Prostate gland (tissue), 2 donors: ENCODE data around the gene CSNK1D. TPM values are rescaled to one million over a fixed set of nuclear protein-coding genes. Genes with fewer than 3 reads are reported as not detected.

Experiments
- DNase-seq: peaks from one replicate; pipeline ENCODE4 v3.0.0-alpha.2; 2019; ENCODE audit warnings: low spot score
- H3K27ac ChIP-seq, 2 donors: fragments of 200-600 bp; sonication (generic); 2 replicates each; pipeline ENCODE4 v1.5.1; 2017 to 2019
- H3K27me3 ChIP-seq: fragments of 200-600 bp; sonication (generic); replicated peaks from 2 replicates; pipeline ENCODE4 v1.5.1; 2019; ENCODE audit not compliant: insufficient read depth
- H3K36me3 ChIP-seq, 2 donors: fragments of 200-600 bp; sonication (generic); 1 replicate in 1 of 2; 2 replicates in 1 of 2; pipeline versions ENCODE4 v1.5.1 to v1.8.1; 2017 to 2019
- H3K4me1 ChIP-seq: fragments of 200-600 bp; sonication (generic); replicated peaks from 2 replicates; pipeline ENCODE4 v1.5.1; 2019
- H3K4me3 ChIP-seq, 2 donors: fragments of 200-600 bp; sonication (generic); 2 replicates each; pipeline ENCODE4 v1.5.1; 2017 to 2019
- H3K9me3 ChIP-seq: fragments of 200-600 bp; sonication (generic); 2 replicates; pipeline ENCODE4 v1.5.1; 2017
- CTCF ChIP-seq, 4 experiments: fragments of 200-600 bp in 2 of 4; fragments of 450-650 bp in 2 of 4; sonication (generic) in 2 of 4; IDR thresholded peaks; 1 replicate in 3 of 4; 2 replicates in 1 of 4; pipeline ENCODE4 v1.5.1; 2016 to 2019; ENCODE audit warnings: antibody characterized with exemption in 4 of 4, mild to moderate bottlenecking in 2 of 4, moderate library complexity in 2 of 4
- POLR2A ChIP-seq: fragments of 450-650 bp; IDR thresholded peaks from one replicate; pipeline ENCODE4 v1.6.1; 2016; ENCODE audit warnings: antibody characterized with exemption, mild to moderate bottlenecking
- POLR2AphosphoS5 ChIP-seq: sonication (generic); formaldehyde crosslinking; IDR thresholded peaks from one replicate; pipeline ENCODE4 v1.6.1; 2017; ENCODE audit warnings: antibody characterized with exemption
- WGBS: methylation state at CpG from one replicate; pipeline ENCODE4 v1.1.5; 2018; 5-methylcytosine and 5-hydroxymethylcytosine counted together
- intact Hi-C: fragments of 100-400 bp; cut with DNase I; formaldehyde crosslinking; loops from one replicate; pipeline ENCODE4 v1.14.2; 2022
- total RNA-seq, 2 donors: library from RNA; depleted of rRNA; stranded (reverse); fragments of >200 nt; gene quantifications; one replicate each; pipeline ENCODE4 v1.1.0, GENCODE V29; 2016

The CSNK1D gene
- total RNA-seq, 2 donors from 2014 or later: 80.3 to 155 TPM

- Histone ChIP-seq H3K36me3 (no peaks in the 10 kb centered on the region), H3K4me1 (no peaks in the 10 kb centered on the region), H3K27me3 (no peaks in the 10 kb centered on the region), H3K9me3 (no peaks in the 10 kb centered on the region), H3K4me3 (no peak overlapping the region), H3K27ac (no peak overlapping the region)
- TF ChIP-seq POLR2AphosphoS5 (no peak), POLR2A (no peak), CTCF (IDR thresholded peaks at IDR 0.05) (no peak)
- no peak for DNase-seq
- WGBS: 73% methylated on average over 27 of the region's 27 CpGs
- intact Hi-C loops: no loop called here
Measured at GRCh38 chr17:82309656-82310570, 36.4 kb upstream of the CSNK1D start.

DNA sequence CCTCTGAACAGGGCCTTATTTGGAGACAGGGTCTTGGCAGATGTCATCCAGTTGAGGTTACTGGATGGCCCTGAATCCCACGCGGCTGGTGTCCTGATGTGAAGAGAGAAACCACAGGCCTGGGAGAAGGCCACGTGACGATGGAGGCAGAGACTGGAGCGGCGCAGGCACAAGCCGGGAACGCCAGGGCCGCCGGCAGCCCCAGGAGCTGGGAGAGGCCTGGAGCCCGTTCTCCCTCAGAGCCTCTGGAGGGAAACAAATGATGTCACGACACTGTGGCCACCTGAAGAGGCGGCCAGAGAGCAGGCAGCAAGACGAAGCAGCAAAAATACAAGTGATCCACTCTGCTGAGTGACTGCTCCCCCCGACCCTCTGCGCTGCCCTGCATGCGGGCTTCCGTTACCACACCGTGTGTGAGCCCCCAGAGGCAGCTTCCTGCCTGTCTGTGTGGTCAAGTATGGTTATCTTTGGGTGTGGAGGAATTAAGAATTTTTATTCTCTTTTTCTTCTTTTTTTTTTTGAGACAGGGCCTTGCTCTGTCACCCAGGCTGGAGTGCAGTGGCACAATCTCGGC is 32.3 kb upstream of the CSNK1D start:
- 76% methylated on average over 20 of the region's 20 CpGs for WGBS
- TF ChIP-seq POLR2AphosphoS5 (no peak), CTCF (IDR thresholded peaks at IDR 0.05) (no peak), POLR2A (no peak)
- no peak for DNase-seq
- Histone ChIP-seq H3K4me3 (no peak overlapping the region), H3K27ac (no peak overlapping the region), H3K9me3 (no peaks in the 10 kb centered on the region), H3K27me3 (no peaks in the 10 kb centered on the region), H3K4me1 (no peaks in the 10 kb centered on the region), H3K36me3 (no peaks in the 10 kb centered on the region)
- intact Hi-C loops: no loop called here

DNA sequence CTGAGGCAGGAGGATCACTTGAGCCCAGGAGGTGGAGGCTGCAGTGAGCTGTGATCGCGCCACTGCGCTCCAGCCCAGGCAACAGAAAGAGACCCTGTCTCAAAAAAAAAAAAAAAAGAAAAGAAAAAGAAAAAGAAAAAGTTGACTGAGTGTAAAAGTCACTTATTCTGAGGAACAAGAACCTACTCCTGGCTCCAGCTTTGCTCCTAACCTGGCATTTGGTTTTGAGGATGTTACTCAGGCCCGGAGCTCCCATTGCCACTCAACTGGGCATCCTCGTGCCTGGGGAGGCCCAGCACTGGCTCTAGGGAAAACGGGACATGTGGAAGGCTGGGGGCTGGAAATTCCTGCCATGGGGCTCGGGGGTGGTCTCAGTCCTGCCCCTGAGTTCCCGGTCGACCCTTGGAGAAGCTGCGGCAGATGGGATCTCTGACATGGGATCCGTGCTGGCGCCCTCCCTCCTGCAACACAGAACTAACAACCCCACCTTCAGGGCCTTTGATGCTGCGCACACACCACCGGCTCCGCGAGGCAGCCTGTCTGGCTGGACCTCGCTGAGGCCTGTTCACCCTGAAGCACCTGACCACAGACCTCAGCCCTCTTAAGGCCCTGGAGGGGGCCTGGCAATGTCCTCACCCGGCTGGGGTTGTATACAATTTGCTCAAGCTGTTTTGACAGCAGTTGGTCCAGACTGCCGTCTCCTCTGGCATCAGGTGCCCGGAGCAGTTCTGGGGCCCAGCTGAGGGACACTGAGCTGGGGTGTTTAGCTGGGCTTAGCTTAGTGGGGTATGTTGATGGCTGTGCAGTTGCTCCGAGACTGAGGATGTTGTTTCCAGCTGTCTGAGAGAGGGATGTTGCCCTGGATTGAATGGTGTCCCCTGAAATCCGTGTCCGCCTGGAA is 31.6 kb upstream of the CSNK1D start:
- Histone ChIP-seq H3K27me3 (no peaks in the 10 kb centered on the region), H3K9me3 (no peaks in the 10 kb centered on the region), H3K36me3 (no peaks in the 10 kb centered on the region), H3K4me3 (no peak overlapping the region), H3K4me1 (no peaks in the 10 kb centered on the region), H3K27ac (no peak overlapping the region)
- TF ChIP-seq POLR2AphosphoS5 (no peak), POLR2A (no peak), CTCF (IDR thresholded peaks at IDR 0.05) (no peak)
- intact Hi-C loops: no loop called here
- WGBS: 85% methylated on average over 23 of the region's 23 CpGs
- DNase-seq: no peak

GRCh38 chr17:82303944-82304808 is 30.7 kb upstream of the CSNK1D start:
- Histone ChIP-seq H3K4me3 (no peak overlapping the region), H3K27ac (no peak overlapping the region), H3K36me3 (no peaks in the 10 kb centered on the region), H3K9me3 (no peaks in the 10 kb centered on the region), H3K4me1 (no peaks in the 10 kb centered on the region), H3K27me3 (no peaks in the 10 kb centered on the region)
- no peak for TF ChIP-seq POLR2AphosphoS5
- TF ChIP-seq CTCF (IDR thresholded peaks at IDR 0.05): no peak
- TF ChIP-seq POLR2A: no peak
- intact Hi-C loops: no loop called here
- 84% methylated on average over 26 of the region's 26 CpGs for WGBS
- DNase-seq: no peak
